ENCODE results near the gene GM2A.

The GM2A gene

GRCh38 chr5:151280443-151280842 is 27.5 kb downstream of the GM2A start:
- no peaks in the 10 kb centered on the region for H3K36me3 ChIP-seq (ENCODE audit: insufficient read depth, low read length)
- H3K27ac ChIP-seq (ENCODE audit: low read depth, low read length, poor library complexity, severe bottlenecking) = no peak overlapping the region
- TF ChIP-seq CTCF (IDR thresholded peaks at IDR 0.05; ENCODE audit: low read length) (no peak), EZH2 (IDR thresholded peaks at IDR 0.05; ENCODE audit: borderline replicate concordance, low read length) (no peak)
- no peaks in the 10 kb centered on the region for H4K20me1 ChIP-seq (ENCODE audit: insufficient read depth, low read length)
- H3F3A ChIP-seq (ENCODE audit: insufficient read depth, low read length) = no peaks in the 10 kb centered on the region
- no peaks in the 10 kb centered on the region for H3K79me2 ChIP-seq (ENCODE audit: insufficient read depth, low read length)
- no peak overlapping the region for H3K4me3 ChIP-seq (ENCODE audit: low read depth, low read length, poor library complexity, severe bottlenecking)
- H3K27me3 ChIP-seq (ENCODE audit: insufficient read depth, low read length) = no peaks in the 10 kb centered on the region
- H3K9ac ChIP-seq (ENCODE audit: low read length) = no peak overlapping the region
- H3K9me3 ChIP-seq (ENCODE audit: low read length) = no peaks in the 10 kb centered on the region
- no peak overlapping the region for H2AFZ ChIP-seq (ENCODE audit: low read length)
- H3K9me2 ChIP-seq (ENCODE audit: low read depth, low read length) = no peaks in the 10 kb centered on the region
- H3K4me1 ChIP-seq (ENCODE audit: insufficient read depth, low read length, severe bottlenecking) = no peaks in the 10 kb centered on the region
- H3K4me2 ChIP-seq (ENCODE audit: low read length) = no peak overlapping the region

GRCh38 chr5:151281001-151281639 is 28.1 kb downstream of the GM2A start:
- H3K4me3 ChIP-seq (ENCODE audit: low read depth, low read length, poor library complexity, severe bottlenecking) = no peak overlapping the region
- H3K36me3 ChIP-seq (ENCODE audit: insufficient read depth, low read length) = no peaks in the 10 kb centered on the region
- no peaks in the 10 kb centered on the region for H3K4me1 ChIP-seq (ENCODE audit: insufficient read depth, low read length, severe bottlenecking)
- no peak overlapping the region for H3K4me2 ChIP-seq (ENCODE audit: low read length)
- H2AFZ ChIP-seq (ENCODE audit: low read length) = no peak overlapping the region
- H3K27me3 ChIP-seq (ENCODE audit: insufficient read depth, low read length) = no peaks in the 10 kb centered on the region
- no peaks in the 10 kb centered on the region for H3K9me2 ChIP-seq (ENCODE audit: low read depth, low read length)
- H3K9me3 ChIP-seq (ENCODE audit: low read length) = no peaks in the 10 kb centered on the region
- H3K27ac ChIP-seq (ENCODE audit: low read depth, low read length, poor library complexity, severe bottlenecking) = no peak overlapping the region
- no peak for TF ChIP-seq CTCF (IDR thresholded peaks at IDR 0.05; ENCODE audit: low read length)
- no peak for TF ChIP-seq EZH2 (IDR thresholded peaks at IDR 0.05; ENCODE audit: borderline replicate concordance, low read length)
- no peaks in the 10 kb centered on the region for H3F3A ChIP-seq (ENCODE audit: insufficient read depth, low read length)
- no peaks in the 10 kb centered on the region for H4K20me1 ChIP-seq (ENCODE audit: insufficient read depth, low read length)
- H3K9ac ChIP-seq (ENCODE audit: low read length) = no peak overlapping the region
- H3K79me2 ChIP-seq (ENCODE audit: insufficient read depth, low read length) = no peaks in the 10 kb centered on the region

- Histone ChIP-seq H2AFZ (ENCODE audit: low read length) (no peak overlapping the region), H3K9me2 (ENCODE audit: low read depth, low read length) (no peaks in the 10 kb centered on the region), H3K4me2 (ENCODE audit: low read length) (no peak overlapping the region), H3K36me3 (ENCODE audit: insufficient read depth, low read length) (no peaks in the 10 kb centered on the region), H3F3A (ENCODE audit: insufficient read depth, low read length) (no peaks in the 10 kb centered on the region), H3K27me3 (ENCODE audit: insufficient read depth, low read length) (no peaks in the 10 kb centered on the region), H3K79me2 (ENCODE audit: insufficient read depth, low read length) (no peaks in the 10 kb centered on the region), H3K9ac (ENCODE audit: low read length) (no peak overlapping the region), H3K27ac (ENCODE audit: low read depth, low read length, poor library complexity, severe bottlenecking) (no peak overlapping the region), H3K9me3 (ENCODE audit: low read length) (no peaks in the 10 kb centered on the region), H3K4me3 (ENCODE audit: low read depth, low read length, poor library complexity, severe bottlenecking) (no peak overlapping the region), H3K4me1 (ENCODE audit: insufficient read depth, low read length, severe bottlenecking) (no peaks in the 10 kb centered on the region), H4K20me1 (ENCODE audit: insufficient read depth, low read length) (no peaks in the 10 kb centered on the region)
- TF ChIP-seq CTCF (IDR thresholded peaks at IDR 0.05; ENCODE audit: low read length) = no peak
- TF ChIP-seq EZH2 (IDR thresholded peaks at IDR 0.05; ENCODE audit: borderline replicate concordance, low read length) = no peak
These were observed 30.3 kb downstream of the GM2A start for GRCh38 chr5:151283120-151283825.
